HG02970 (cell line): ENCODE results near the gene COL18A1.
"Not testable (repeated sequence)": the region's sequence is repeated elsewhere in the genome, so short reads cannot be mapped to it uniquely, and the experiment has no call there.

ENCODE experiments used
- ATAC-seq: cut with Tn5 transposase; IDR thresholded peaks from one replicate; pipeline ENCODE4 v1.9.1; 2021; ENCODE audit warnings: mild to moderate bottlenecking, moderate library complexity, moderate number of reproducible peaks; ENCODE audit not compliant: unreplicated experiment, low FRiP score

Gene COL18A1

DNA sequence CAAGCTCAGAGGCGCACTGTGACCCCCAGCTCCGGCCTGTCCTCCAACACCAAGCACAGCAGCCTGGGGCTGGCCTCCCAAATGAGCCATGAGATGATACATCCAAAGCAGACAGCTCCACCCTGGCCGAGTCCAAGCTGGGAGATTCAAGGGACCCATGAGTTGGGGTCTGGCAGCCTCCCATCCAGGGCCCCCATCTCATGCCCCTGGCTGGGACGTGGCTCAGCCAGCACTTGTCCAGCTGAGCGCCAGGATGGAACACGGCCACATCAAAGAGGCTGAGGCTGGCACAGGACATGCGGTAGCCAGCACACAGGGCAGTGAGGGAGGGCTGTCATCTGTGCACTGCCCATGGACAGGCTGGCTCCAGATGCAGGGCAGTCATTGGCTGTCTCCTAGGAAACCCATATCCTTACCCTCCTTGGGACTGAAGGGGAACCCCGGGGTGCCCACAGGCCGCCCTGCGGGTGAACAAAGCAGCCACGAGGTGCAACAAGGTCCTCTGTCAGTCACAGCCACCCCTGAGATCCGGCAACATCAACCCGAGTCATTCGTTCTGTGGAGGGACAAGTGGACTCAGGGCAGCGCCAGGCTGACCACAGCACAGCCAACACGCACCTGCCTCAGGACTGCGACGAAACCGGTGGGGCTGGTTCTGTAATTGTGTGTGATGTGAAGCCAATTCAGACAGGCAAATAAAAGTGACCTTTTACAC is 108.2 kb downstream of the COL18A1 start:
- no peak for ATAC-seq

DNA sequence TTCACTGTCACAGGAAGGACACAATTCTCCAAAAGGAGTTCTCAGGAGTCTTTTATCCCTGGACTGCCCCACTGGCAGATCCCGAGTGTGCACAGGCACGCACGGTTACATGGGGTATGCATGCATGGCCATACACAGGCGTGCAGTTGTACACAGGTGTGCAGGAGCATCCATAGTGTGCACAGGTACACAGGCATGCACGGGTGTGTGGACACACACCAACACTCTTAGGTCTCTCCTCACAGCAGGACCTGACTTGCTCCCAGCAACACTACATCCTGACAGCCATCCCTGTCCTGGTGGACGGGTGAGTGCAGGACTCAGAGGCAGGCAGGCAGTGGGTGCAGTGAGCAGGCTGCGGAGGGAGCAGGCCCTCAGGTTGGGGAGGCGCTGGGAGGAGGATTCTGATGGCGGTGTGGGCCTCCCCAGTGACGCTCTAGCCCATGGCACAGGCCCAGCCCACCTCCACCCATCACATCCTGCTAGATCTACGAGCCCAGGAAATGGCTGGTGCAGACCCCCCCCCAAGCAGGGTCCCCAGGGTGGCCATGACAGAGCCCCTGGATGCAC is 108.9 kb downstream of the COL18A1 start:
- ATAC-seq = no peak

DNA sequence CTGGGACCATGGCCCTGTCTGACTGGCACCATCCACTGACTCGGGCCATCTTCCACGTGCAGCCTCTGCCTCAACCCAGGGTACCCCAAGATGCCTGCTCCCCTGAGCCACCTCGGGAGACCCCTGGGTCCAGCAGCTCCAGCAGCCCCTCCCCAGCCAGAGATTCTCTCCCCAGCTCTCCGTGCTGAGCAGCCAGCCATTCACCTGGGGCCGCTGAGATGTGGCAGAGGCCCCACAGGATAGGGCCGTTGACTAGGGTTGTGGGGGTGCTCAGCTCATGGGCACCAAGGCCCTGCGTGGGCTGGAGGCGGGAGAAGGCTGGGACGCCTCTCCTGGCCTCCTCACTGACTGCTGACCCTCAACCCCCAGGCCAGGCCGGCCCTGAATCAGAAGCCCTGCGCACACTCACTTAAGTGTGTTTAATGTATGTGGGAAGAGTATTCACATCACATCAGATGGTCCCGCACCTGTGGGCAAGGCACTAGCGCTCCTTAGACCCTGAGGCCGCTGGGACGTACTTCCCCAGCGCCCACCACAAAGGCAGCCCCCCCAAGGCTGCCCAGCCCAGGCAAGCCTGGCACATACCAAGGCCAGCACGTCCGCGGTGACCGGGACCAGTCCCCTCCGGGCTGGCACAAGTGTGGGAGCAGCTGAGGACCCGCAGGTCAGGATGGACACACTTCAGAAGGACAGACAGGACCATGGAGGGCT is 109.5 kb downstream of the COL18A1 start:
- ATAC-seq = no peak

DNA sequence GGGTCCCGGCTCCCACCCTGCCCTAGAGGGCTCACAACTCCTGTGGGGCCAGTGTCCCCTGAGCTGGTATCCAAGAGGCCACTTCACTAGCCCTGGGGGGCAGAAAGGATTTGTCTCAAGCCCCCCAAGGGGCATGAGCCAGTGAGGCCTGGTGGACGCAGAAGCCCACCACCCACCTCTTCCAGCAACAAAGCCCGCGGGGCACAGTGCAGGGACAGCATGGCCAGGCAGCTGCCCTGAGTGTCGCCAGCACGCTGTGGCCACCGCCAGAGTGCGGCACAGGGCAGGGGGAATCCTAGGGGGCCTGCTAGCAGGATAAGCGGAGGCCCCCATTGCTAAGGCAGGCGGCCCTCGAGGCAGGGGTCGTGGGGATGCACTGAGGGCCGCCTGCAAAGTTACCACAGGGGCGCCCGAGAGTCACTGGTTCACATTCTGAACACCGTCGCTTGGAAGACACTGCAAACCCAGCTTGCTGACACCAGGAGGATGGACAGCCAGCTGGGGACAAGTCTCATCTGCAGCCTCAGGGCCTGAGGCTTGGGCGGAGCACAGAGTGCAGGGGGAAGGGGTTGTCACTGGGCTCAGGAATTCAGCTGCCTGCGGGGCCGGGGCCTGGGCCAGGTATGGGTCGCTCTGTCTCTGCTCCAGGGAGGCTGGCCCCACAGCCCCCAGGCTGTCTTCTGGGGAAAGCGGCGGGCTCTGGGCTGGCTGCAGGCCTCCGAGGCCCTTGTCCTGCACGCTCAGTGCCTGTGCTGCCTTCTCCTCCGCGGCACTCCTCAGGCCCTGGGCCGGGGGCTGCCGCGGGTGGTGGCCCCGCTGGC is 110.5 kb downstream of the COL18A1 start:
- no peak for ATAC-seq

DNA sequence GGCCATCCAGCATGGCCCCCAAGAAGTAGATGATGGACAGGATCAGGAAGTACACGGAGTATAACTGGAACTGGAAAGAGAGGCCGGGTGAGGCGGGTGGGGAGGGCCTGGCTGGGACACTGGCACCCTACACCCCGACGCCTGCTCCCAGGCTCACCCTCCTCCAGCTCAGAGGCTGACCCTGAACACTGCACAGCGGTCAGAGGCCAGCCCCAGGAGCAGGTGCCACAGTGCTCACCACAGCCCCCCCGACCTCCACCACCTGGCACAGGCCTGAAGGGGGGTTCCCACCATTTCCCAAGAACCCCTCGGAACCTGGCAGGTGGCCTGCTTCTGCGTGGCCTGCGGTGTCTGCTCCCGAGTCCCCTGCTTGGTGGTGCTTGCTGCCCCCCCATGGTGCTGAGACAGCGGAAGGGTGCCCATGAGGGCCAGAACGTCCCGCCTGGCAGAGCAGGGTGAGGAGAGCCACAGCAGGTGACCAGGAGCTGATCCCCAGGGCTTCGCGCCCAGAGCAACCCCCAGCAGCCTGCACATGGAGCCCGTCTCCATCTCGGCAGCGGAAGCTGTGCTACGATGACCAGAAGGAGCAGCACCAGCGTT is 111.2 kb downstream of the COL18A1 start:
- no peak for ATAC-seq

DNA sequence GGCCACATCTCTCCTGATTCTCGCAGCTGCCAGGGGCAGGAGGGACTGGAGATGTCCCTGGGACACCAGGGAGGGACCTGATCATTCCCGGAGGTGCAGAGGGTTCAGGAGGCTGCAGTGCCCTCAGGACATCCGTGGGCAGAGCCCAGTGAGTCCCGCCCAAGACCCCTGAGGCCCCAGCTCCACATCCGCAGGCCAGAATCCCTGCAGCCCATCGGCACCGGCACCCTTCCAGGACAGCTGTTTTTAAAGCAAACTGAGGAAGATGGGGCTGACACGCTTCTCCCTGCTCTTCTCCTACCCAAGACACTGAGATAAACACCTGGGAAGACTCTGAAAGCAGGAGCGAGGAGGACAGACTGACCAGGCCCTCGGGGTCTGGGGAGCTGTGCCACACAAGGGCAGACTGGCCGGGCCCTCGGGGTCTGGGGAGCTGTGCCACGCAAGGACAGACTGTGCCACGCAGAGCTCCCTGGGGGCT is 111.7 kb downstream of the COL18A1 start:
- no peak for ATAC-seq

DNA sequence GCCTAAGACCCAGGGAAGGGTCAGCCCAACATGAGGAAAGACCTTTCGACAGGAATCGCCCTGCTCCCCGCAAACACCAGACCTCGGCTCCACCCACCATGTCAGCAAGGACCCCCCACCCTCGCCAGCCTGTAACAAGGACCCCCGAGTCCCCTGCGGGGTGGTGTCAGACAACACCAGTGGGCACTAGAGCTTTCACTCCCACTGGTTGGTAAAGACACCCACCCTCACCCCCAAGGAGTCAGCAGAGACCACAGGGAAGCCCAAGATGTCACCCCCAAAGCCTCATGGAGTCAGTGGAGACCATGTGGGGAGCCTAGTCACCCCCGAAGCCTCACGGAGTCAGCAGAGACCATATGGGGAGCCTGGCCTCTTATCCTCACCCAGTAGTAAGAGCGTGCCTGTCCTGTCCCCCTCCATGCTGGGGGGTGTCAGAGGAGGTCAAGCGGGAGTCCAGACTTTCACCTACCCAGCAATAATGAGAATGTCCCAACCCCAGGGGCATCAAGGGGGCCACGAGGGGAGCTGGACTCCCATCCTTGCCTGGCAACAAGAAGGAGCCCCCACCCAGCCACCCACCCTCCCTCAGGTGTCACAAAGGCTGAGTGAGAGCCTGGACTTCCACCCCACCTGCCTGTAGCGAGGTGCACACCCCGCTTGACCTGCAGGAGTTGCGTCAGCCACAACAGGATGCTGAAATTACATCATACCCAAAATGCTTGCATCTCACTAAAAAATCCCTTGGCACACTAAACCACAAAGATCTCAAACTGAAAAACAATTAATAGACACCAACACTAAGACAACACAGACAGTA is 112.5 kb downstream of the COL18A1 start:
- ATAC-seq = no peak

DNA sequence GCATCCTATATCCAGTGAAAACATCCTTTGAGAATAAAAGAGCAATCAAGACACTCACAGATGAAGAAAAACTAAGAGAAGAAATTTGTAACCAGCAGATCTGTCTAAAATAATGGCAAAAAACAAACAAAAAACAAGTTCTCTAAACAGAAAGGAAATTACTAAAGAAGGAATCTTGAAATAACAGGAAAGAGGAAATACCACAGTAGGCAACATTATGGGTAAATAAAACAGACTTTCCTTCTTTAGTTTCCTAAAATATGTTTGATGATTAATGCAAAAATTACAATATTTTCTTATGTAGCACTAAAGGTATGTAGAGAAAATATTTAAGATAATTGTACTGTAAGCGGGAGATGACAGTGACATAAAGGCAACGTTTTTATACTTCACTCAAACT is 113.8 kb downstream of the COL18A1 start:
- no peak for ATAC-seq

DNA sequence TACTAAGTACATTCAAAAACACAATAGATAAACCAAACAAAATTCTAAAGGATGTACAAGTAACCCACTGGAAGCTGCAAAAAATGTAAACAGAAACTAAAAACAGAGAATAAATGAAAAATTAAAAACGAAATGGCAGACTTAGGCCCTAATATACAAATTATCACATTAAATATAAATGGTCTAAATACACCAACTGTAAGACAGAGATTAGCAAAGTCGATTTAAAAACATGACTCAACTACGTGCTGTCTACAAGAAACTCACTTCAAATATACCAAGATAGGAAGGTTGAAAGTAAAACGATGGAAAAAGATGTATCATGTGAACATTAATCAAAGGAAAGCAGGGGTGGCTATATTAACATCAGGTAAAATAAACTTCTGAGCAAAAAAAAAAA is 114.2 kb downstream of the COL18A1 start:
- ATAC-seq = no peak

DNA sequence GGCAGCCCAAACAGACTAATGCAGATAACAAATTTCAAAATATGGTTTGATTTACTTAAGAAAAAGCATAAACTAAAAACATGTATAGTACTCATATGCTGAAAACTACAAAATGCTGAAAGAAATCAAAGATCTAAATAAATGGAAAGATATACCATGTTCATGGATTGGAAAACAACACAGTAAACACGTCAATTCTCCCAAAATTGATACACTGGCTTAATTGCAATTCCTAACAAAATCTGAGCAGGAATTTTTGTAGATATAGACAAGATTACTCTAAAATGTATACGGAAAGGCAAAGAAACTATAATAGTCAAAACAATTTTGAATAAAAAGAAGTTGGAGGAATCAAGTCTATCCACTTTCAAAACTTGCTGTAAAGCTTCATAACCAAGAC is 116.3 kb downstream of the COL18A1 start:
- no peak for ATAC-seq

DNA sequence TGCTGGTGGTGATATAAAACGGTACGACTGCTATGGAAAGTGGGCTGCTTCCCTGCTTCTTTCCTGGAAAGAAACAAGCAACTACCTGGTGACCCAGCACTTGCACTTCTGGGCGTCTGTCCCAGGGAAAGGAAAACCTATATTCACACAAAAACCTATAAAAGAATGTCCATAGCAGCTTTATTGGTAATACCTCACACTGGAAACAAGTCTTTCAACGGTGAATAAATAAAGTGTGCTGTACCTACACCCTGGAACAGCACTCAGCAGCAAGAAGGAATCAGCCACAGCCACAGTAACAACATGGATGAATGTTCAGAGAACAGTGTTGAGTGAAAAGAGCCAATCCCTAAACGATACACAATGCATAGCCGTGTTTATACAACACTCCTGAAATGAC is 117.4 kb downstream of the COL18A1 start:
- ATAC-seq = no peak

DNA sequence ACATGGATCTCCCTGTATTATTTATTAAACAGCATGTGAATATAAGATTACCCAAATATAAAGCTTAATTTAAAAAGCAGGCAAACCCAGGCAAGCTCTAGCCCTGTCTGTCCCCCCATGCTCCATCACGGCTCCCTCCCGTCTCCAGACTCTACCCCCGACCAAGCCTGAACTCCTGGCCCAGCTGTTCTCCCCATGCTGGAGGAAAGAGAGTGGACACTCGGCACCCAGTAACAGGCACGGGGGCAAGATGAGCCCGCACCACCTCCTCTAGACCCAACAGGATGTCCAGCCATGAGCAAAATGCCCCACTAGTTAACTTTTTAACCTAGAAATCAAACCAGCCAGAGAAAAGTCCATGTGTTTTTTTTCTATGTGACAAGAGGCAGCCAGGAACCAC is 118.0 kb downstream of the COL18A1 start:
- ATAC-seq = no peak

DNA sequence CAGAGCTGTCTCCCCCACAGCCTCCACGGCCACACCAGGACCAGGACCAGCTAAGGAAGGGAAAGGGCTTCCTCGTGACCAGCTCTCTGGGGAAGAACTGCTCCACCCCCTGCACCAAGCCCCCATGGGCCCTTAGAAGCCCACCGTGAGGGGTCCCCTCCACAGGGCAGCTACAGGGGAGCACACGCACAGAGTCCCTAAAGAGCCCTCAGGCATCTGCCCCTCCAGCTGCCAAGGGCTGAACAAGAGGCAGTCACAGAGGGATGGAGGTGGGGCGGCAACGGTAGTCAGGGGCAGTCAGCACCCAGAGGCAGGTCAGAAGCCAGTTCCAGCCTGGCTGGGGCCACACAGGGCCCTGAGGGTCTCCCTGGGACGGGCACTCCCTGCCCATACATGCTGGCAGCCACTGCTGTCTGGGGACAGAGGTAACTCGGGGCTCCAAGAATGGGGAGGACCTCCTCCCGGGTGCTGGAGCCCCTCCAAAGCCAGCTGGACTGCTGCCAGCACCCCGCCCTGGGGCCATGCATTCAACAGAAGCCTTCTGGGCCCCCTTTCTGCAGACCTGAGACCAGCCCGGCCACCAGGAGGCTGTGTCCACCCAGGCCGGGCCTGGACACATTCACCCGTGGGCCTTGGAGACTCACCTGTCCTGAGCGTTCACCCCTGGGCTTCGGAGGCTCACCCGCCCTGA is 118.6 kb downstream of the COL18A1 start:
- no peak for ATAC-seq

DNA sequence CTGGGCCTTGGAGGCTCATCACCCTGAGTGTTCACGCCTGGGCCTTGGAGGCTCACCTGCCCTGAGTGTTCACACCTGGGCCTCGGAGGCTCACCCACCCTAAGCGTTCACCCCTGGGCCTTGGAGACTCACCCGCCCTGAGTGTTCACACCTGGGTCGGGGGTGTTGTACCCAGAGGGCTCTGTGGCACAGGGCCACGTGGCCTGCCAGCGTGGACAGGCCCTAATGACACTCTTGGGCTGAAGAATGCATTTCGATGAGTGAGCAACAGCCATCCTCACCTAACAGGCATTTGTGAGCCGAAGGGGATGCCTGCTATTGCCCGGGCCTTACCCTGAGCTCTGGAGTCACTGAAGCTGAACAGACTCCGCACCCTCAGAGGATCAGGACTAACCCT is 119.8 kb downstream of the COL18A1 start:
- ATAC-seq = no peak

DNA sequence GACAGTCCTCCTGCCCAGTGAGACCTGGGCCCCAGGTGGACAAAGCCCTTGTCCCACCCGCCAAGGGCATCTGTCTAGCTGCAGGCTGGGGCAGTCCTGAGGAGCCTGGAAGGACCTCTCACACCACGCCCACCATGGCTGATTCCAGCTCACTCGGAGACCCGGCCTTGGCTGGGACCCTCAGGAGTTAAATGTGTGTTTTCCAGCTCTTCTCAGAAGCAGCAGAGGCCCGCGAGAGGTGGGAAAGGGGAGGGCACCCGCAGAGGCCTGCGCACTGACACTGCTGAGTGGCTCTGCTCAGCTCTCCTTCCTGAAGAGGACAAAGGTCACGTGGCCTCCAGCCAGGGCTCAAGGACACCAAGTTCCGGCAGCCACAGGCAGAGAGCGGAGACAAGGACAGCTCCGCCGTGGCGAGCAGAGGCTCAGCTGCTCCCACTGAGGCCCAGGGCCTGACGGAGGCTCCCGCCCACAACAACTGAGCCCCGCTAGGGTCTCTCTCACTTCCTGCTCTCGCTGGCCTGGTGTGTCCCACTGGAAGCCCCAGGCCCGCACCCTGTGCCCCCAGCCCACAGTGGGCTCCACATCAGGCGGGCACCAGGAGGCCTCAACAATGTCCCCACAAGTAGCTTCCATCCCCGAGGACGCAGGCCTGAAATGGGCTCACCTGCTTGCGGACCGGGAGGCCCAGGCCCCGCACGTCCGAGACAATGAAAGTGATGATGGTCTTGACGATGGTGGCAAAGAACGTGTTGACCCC is 120.4 kb downstream of the COL18A1 start:
- ATAC-seq = no peak

DNA sequence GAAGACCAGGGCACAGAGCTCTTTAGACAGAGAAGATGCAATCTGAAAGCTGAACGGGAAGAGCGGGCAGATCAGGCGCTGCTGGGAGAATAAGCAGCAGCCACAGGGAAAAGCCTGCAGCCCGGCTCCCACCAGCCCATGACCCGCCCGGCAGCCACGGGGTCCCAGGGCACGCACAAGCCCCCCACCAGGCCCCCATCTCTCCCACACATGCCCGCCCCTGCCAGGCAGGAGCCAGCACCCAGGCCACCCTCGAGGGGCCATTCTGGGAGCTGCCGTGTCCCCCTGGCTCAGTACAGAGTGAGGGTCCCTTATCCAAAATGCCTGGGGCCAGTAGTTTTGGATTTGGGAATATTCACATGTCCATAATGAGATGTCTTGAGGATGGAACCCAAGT is 120.9 kb downstream of the COL18A1 start:
- ATAC-seq = no peak

DNA sequence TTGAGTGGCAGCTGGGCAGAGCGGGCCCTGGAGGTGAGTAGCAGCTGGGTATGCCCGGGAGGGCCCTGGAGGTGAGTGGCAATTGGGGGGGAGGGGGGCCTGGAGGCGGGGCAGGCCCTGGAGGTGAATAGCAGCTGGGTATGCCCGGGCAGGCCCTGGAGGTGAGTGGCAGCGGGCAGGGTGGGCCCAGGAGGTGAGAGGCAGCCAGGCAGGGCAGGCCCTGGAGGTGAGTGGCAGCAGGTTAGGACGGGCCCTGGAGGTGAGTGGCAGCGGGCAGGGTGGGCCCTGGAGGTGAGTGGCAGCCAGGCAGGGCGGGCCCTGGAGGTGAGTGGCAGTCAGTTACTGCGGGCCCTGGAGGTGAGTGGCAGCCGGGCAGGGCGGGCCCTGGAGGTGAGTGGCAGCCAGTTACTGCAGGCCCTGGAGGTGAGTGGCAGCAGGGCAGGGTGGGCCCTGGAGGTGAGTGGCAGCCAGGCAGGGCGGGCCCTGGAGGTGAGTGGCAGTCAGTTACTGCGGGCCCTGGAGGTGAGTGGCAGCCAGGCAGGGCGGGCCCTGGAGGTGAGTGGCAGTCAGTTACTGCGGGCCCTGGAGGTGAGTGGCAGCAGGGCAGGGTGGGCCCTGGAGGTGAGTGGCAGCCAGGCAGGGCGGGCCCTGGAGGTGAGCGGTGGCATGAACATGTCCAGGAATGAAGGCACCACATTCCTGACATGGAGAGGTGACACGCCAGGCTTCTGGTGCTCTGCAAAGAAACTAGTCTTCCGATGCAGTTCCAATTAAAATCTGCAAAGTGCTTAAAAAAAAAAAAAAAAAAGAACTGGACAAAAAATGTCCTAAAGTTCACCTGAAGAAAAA is 122.4 kb downstream of the COL18A1 start:
- ATAC-seq = not testable (repeated sequence)
